ENCODE data around the gene PTPRJ.

PTPRJ gene

GRCh38 chr11:48095779-48096470 lies 115.6 kb downstream of the PTPRJ start:
- Histone ChIP-seq H3K9me3 (ENCODE audit: control insufficient read depth, insufficient read depth, low read length) (no peaks in the 10 kb centered on the region), H3K4me1 (ENCODE audit: insufficient read depth, low read length) (peaks cover 25% of the 10 kb centered on the region), H3K9ac (ENCODE audit: low read depth, low read length) (no peak overlapping the region), H3K36me3 (ENCODE audit: insufficient read depth, low read length) (no peaks in the 10 kb centered on the region)

- H3K36me3 ChIP-seq (ENCODE audit: insufficient read depth, low read length) = no peaks in the 10 kb centered on the region
- peaks cover 27% of the 10 kb centered on the region for H3K4me1 ChIP-seq (ENCODE audit: insufficient read depth, low read length)
- no peaks in the 10 kb centered on the region for H3K9me3 ChIP-seq (ENCODE audit: control insufficient read depth, insufficient read depth, low read length)
- no peak overlapping the region for H3K9ac ChIP-seq (ENCODE audit: low read depth, low read length)
These were observed 116.5 kb downstream of the PTPRJ start for GRCh38 chr11:48096588-48097525.

GRCh38 chr11:48098024-48098423 lies 117.7 kb downstream of the PTPRJ start:
- peaks cover 27% of the 10 kb centered on the region for H3K4me1 ChIP-seq (ENCODE audit: insufficient read depth, low read length)
- no peaks in the 10 kb centered on the region for H3K36me3 ChIP-seq (ENCODE audit: insufficient read depth, low read length)
- H3K9me3 ChIP-seq (ENCODE audit: control insufficient read depth, insufficient read depth, low read length) = no peaks in the 10 kb centered on the region
- H3K9ac ChIP-seq (ENCODE audit: low read depth, low read length) = no peak overlapping the region

- H3K36me3 ChIP-seq (ENCODE audit: insufficient read depth, low read length) = no peaks in the 10 kb centered on the region
- no peaks in the 10 kb centered on the region for H3K9me3 ChIP-seq (ENCODE audit: control insufficient read depth, insufficient read depth, low read length)
- H3K4me1 ChIP-seq (ENCODE audit: insufficient read depth, low read length) = peaks cover 27% of the 10 kb centered on the region
- H3K9ac ChIP-seq (ENCODE audit: low read depth, low read length) = no peak overlapping the region
These were observed 119.6 kb downstream of the PTPRJ start for GRCh38 chr11:48099916-48100446.

- peaks cover 23% of the 10 kb centered on the region for H3K4me1 ChIP-seq (ENCODE audit: insufficient read depth, low read length)
- no peaks in the 10 kb centered on the region for H3K36me3 ChIP-seq (ENCODE audit: insufficient read depth, low read length)
- no peak overlapping the region for H3K9ac ChIP-seq (ENCODE audit: low read depth, low read length)
- no peaks in the 10 kb centered on the region for H3K9me3 ChIP-seq (ENCODE audit: control insufficient read depth, insufficient read depth, low read length)
These were observed 120.8 kb downstream of the PTPRJ start for GRCh38 chr11:48101044-48101733.

GRCh38 chr11:48101958-48102357 lies 121.6 kb downstream of the PTPRJ start:
- Histone ChIP-seq H3K4me1 (ENCODE audit: insufficient read depth, low read length) (peaks cover 16% of the 10 kb centered on the region), H3K36me3 (ENCODE audit: insufficient read depth, low read length) (no peaks in the 10 kb centered on the region)

GRCh38 chr11:48103621-48104567 lies 123.5 kb downstream of the PTPRJ start:
- H3K9ac ChIP-seq (ENCODE audit: low read depth, low read length) = no peak overlapping the region
- H3K36me3 ChIP-seq (ENCODE audit: insufficient read depth, low read length) = no peaks in the 10 kb centered on the region
- H3K4me1 ChIP-seq (ENCODE audit: insufficient read depth, low read length) = peaks cover 6% of the 10 kb centered on the region; the same call in 1 of the 2 replicates
- H3K9me3 ChIP-seq (ENCODE audit: control insufficient read depth, insufficient read depth, low read length) = no peaks in the 10 kb centered on the region

More at GRCh38 chr11:48101958-48102357, 121.6 kb downstream of the PTPRJ start:
- no peaks in the 10 kb centered on the region for H3K9me3 ChIP-seq (ENCODE audit: control insufficient read depth, insufficient read depth, low read length)
- H3K9ac ChIP-seq (ENCODE audit: low read depth, low read length) = no peak overlapping the region

GRCh38 chr11:48104568-48104924 lies 124.2 kb downstream of the PTPRJ start:
- H3K4me1 ChIP-seq (ENCODE audit: insufficient read depth, low read length) = peaks cover 9% of the 10 kb centered on the region; the same call in 1 of the 2 replicates
- H3K9me3 ChIP-seq (ENCODE audit: control insufficient read depth, insufficient read depth, low read length) = no peaks in the 10 kb centered on the region
- H3K36me3 ChIP-seq (ENCODE audit: insufficient read depth, low read length) = no peaks in the 10 kb centered on the region
- H3K9ac ChIP-seq (ENCODE audit: low read depth, low read length) = no peak overlapping the region

- Histone ChIP-seq H3K4me1 (ENCODE audit: insufficient read depth, low read length) (peaks cover 12% of the 10 kb centered on the region; the same call in 1 of the 2 replicates), H3K36me3 (ENCODE audit: insufficient read depth, low read length) (no peaks in the 10 kb centered on the region), H3K9ac (ENCODE audit: low read depth, low read length) (no peak overlapping the region), H3K9me3 (ENCODE audit: control insufficient read depth, insufficient read depth, low read length) (no peaks in the 10 kb centered on the region)
These were observed 125.0 kb downstream of the PTPRJ start for GRCh38 chr11:48105096-48105990.

- H3K36me3 ChIP-seq (ENCODE audit: insufficient read depth, low read length) = no peaks in the 10 kb centered on the region
- no peak overlapping the region for H3K9ac ChIP-seq (ENCODE audit: low read depth, low read length)
- H3K9me3 ChIP-seq (ENCODE audit: control insufficient read depth, insufficient read depth, low read length) = no peaks in the 10 kb centered on the region
- H3K4me1 ChIP-seq (ENCODE audit: insufficient read depth, low read length) = peaks cover 10% of the 10 kb centered on the region; the same call in 1 of the 2 replicates
These were observed 125.8 kb downstream of the PTPRJ start for GRCh38 chr11:48106166-48106565.

- Histone ChIP-seq H3K36me3 (ENCODE audit: insufficient read depth, low read length) (no peaks in the 10 kb centered on the region), H3K9me3 (ENCODE audit: control insufficient read depth, insufficient read depth, low read length) (no peaks in the 10 kb centered on the region), H3K9ac (ENCODE audit: low read depth, low read length) (no peak overlapping the region), H3K4me1 (ENCODE audit: insufficient read depth, low read length) (0 out of 2 replicates have a peak, but pooled peaks cover 6% of the 10 kb centered on the region)
These were observed 126.9 kb downstream of the PTPRJ start for GRCh38 chr11:48107188-48107704.

- Histone ChIP-seq H3K4me1 (ENCODE audit: insufficient read depth, low read length) (0 out of 2 replicates have a peak, but pooled peaks cover 6% of the 10 kb centered on the region), H3K9ac (ENCODE audit: low read depth, low read length) (no peak overlapping the region), H3K36me3 (ENCODE audit: insufficient read depth, low read length) (no peaks in the 10 kb centered on the region), H3K9me3 (ENCODE audit: control insufficient read depth, insufficient read depth, low read length) (no peaks in the 10 kb centered on the region)
These were observed 128.1 kb downstream of the PTPRJ start for GRCh38 chr11:48108231-48109045.

Data from ES-I3 (cell line).